WERI-Rb-1 (cell line): ENCODE measurements around the gene SCN9A.

ENCODE experiments used
- DNase-seq: peaks from one replicate; pipeline ENCODE4 v3.0.0-alpha.2; 2020
- H3K27ac ChIP-seq: fragments of 250-450 bp; sonication (Bioruptor Pico); 2 replicates; pipeline ENCODE4 v1.5.1; 2020; ENCODE audit warnings: mild to moderate bottlenecking, moderate library complexity
- H3K27me3 ChIP-seq: fragments of 250-450 bp; sonication (Bioruptor Pico); 2 replicates; pipeline ENCODE4 v1.5.1; 2021; ENCODE audit warnings: mild to moderate bottlenecking, low read depth, moderate library complexity; ENCODE audit not compliant: insufficient read depth, severe bottlenecking
- H3K36me3 ChIP-seq: fragments of 250-450 bp; sonication (Bioruptor Pico); 2 replicates; pipeline ENCODE4 v1.5.1; 2020; ENCODE audit warnings: mild to moderate bottlenecking, moderate library complexity
- H3K4me3 ChIP-seq: 2 replicates; pipeline ENCODE4 v1.5.1; 2011; ENCODE audit warnings: low read depth, mild to moderate bottlenecking, control low read depth, low read length
- H3K9me3 ChIP-seq: fragments of 250-450 bp; sonication (Bioruptor Pico); 2 replicates; pipeline ENCODE4 v1.5.1; 2021; ENCODE audit warnings: mild to moderate bottlenecking, moderate library complexity; ENCODE audit not compliant: severe bottlenecking
- TF ChIP-seq, protein P1 (sequence below): IDR thresholded peaks from 2 replicates; pipeline ENCODE4 v1.5.1; 2011; ENCODE audit warnings: low read depth, mild to moderate bottlenecking, control low read depth, inconsistent platforms, low read length

SCN9A gene

DNA sequence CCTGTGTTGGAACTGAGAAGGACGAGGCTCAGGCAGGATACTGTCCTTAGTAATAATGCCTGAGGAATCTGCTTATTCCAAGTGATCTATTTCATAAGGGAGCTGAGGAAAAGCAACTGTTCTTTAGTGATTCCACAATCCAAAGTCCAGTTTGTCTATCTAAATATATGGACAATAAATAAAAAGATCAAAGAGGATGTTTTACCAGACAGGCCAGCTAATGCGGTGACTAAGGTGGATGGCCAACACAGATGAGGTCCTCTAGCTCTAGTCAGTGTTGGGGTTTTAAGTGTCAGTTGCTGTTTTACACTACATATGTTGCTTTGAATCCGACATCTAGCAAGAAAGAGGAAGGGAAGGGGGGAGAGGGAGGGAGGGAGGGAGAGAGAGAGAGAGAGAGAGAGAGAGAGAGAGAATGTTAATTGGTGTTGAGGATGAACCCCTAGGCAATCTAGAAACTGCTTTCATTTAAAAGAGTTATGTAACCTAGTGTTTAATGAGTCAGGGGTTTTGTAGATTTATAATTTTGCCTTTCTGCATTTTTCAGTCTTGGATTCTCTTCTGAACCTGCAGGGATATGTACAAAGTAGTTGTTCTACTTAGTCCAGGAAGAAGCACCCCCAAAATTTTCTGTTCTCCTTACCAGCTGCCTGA is 220.9 kb downstream of the SCN9A start:
- TF ChIP-seq, protein P1, sequence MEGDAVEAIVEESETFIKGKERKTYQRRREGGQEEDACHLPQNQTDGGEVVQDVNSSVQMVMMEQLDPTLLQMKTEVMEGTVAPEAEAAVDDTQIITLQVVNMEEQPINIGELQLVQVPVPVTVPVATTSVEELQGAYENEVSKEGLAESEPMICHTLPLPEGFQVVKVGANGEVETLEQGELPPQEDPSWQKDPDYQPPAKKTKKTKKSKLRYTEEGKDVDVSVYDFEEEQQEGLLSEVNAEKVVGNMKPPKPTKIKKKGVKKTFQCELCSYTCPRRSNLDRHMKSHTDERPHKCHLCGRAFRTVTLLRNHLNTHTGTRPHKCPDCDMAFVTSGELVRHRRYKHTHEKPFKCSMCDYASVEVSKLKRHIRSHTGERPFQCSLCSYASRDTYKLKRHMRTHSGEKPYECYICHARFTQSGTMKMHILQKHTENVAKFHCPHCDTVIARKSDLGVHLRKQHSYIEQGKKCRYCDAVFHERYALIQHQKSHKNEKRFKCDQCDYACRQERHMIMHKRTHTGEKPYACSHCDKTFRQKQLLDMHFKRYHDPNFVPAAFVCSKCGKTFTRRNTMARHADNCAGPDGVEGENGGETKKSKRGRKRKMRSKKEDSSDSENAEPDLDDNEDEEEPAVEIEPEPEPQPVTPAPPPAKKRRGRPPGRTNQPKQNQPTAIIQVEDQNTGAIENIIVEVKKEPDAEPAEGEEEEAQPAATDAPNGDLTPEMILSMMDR, result no peak
- DNase-seq, result no peak
- H3K9me3 ChIP-seq, result no peaks in the 10 kb centered on the region

DNA sequence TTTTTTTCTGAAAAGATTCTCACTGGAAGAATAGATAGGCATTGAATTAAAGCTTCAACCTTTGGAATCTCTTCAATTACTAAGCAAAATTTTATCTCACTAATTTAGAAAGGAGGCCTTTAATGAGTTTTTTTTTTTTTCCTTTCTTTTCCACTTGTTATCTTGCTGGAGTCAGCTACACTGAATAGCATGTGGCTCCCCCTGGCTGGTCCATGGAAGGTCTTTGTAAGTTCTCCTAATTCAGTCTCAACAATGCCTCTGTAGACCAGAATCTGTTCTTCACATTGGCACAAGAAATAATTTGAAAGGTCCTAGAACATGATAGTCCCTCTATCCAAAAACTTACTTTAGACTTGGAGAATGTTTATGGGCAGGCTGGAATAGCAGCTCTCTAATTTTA is 223.7 kb downstream of the SCN9A start:
- Histone ChIP-seq H3K9me3 (no peaks in the 10 kb centered on the region), H3K27me3 (no peaks in the 10 kb centered on the region), H3K27ac (no peak overlapping the region), H3K36me3 (no peaks in the 10 kb centered on the region), H3K4me3 (no peak overlapping the region)
- DNase-seq, result no peak
- TF ChIP-seq, protein P1, result no peak

More for the DNA sequence above, 220.9 kb downstream of the SCN9A start:
- no peak overlapping the region for H3K27ac ChIP-seq
- no peaks in the 10 kb centered on the region for H3K27me3 ChIP-seq
- no peak overlapping the region for H3K4me3 ChIP-seq
- no peaks in the 10 kb centered on the region for H3K36me3 ChIP-seq

DNA sequence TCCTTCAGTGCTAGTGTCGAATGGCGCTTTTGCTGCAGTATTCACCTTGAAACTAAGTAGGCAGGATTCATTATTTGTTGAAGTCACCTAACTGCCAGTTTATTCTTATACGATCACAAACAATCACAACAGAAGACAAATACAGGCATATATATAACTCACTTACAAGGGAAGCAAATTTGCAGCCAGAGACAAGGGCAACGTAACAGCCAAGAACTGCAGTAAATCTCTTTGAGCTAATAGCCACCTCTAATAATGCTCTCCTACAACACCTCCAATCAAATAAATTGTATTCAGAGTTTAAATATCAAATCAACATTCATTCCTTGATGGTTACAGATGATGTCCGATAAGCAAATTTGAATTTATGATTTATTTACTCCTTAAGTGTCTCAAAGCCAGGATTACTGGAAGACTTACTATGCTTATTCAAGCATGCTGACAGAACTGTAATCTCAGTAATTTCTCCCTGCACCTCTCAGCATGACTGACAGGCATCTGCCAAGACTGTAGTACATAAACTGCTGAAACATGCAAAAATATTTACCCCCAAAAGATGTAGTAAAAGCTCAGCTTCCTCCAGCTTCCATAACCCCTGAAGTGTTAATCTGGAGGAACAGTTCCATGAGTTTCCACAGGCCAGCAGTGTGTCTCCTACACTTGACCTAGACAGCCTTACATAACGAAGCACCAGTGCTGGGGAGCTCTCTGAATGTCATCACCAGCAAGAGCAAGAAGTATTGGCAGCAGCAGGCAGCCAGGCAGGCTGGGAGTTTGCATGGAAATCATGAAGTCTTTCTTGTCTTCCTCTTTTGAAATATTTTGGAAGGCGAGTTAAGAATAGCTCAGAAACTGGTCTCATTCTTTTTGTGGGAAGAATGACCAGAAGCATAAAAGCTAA is 227.0 kb downstream of the SCN9A start:
- DNase-seq, result peak; percentile 42
- Histone ChIP-seq H3K9me3 (no peaks in the 10 kb centered on the region), H3K4me3 (peak overlapping the region; percentile 42), H3K27ac (peak overlapping the region; percentile 57), H3K27me3 (no peaks in the 10 kb centered on the region), H3K36me3 (no peaks in the 10 kb centered on the region)
- TF ChIP-seq, protein P1, result no peak

DNA sequence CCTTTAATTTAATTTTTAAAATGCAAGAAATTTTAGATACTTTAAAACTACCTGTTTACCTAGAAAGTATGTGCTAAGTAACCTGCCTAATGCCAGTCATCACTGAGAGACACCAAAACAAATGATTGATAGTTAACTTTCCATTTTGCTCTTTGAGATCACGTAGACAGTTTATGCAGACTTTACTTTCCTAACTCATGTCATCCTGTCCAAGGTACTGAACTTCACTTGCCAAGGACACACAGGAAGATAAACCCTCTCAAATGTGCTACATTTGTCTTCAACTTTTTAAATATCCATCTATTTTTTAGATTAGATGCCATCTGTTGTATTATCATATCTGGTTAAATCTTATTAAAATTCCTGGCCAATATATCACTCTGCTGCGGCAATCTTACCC is 227.9 kb downstream of the SCN9A start:
- no peak for DNase-seq
- TF ChIP-seq, protein P1, result no peak
- no peaks in the 10 kb centered on the region for H3K27me3 ChIP-seq
- H3K4me3 ChIP-seq, result peak overlapping the region; percentile 42
- peak overlapping the region; percentile 57 for H3K27ac ChIP-seq
- H3K36me3 ChIP-seq, result no peaks in the 10 kb centered on the region
- no peaks in the 10 kb centered on the region for H3K9me3 ChIP-seq
